Fibroblast of lung (primary cell): ENCODE data around the gene ZDHHC8. TPM values are rescaled to one million over a fixed set of nuclear protein-coding genes. Genes with fewer than 3 reads are reported as not detected.

Source experiments
- DNase-seq, 2 donors: peaks; one replicate each; pipeline versions ENCODE4 v3.0.0 to v3.0.0-alpha.2; 2010; ENCODE audit warnings: low read depth in 2 of 2
- H2AFZ ChIP-seq: 2 replicates; pipeline ENCODE4 v1.5.1; 2012; ENCODE audit warnings: low read length, control low read depth, inconsistent platforms
- H3K27ac ChIP-seq: 2 replicates; pipeline ENCODE4 v1.5.1; 2011; ENCODE audit warnings: low read length, control low read depth; ENCODE audit not compliant: insufficient read depth
- H3K27me3 ChIP-seq: 2 replicates; pipeline ENCODE4 v1.5.1; 2011; ENCODE audit warnings: mild to moderate bottlenecking, low read length; ENCODE audit not compliant: control insufficient read depth, insufficient read depth
- H3K36me3 ChIP-seq: 2 replicates; pipeline ENCODE4 v1.5.1; 2011; ENCODE audit warnings: low read length; ENCODE audit not compliant: control insufficient read depth, insufficient read depth
- H3K4me1 ChIP-seq: 2 replicates; pipeline ENCODE4 v1.5.1; 2011; ENCODE audit warnings: low read length; ENCODE audit not compliant: control insufficient read depth, insufficient read depth; ENCODE audit errors: extremely low read depth
- H3K4me2 ChIP-seq: 2 replicates; pipeline ENCODE4 v1.5.1; 2011; ENCODE audit warnings: low read length, control low read depth; ENCODE audit not compliant: insufficient read depth; ENCODE audit errors: extremely low read depth
- H3K4me3 ChIP-seq, 4 experiments: fragments of 200-600 bp in 1 of 4; sonication (generic) in 1 of 4; replicated peaks in 1 of 4; 2 replicates each; pipeline ENCODE4 v1.5.1; 2011 to 2016; ENCODE audit warnings: low read length in 4 of 4, low read depth in 3 of 4, mild to moderate bottlenecking in 3 of 4, control low read depth in 2 of 4, inconsistent platforms in 1 of 4, mixed read lengths in 1 of 4; ENCODE audit not compliant: insufficient read depth in 1 of 4; ENCODE audit errors: control extremely low read depth in 1 of 4
- H3K79me2 ChIP-seq: 2 replicates; pipeline ENCODE4 v1.5.1; 2012; ENCODE audit warnings: mild to moderate bottlenecking, low read length, inconsistent platforms; ENCODE audit not compliant: control insufficient read depth, insufficient read depth
- H3K9ac ChIP-seq: 2 replicates; pipeline ENCODE4 v1.5.1; 2011; ENCODE audit warnings: mild to moderate bottlenecking, low read length, control low read depth; ENCODE audit not compliant: insufficient read depth
- H3K9me3 ChIP-seq: 2 replicates; pipeline ENCODE4 v1.5.1; 2012; ENCODE audit warnings: low read depth, low read length; ENCODE audit not compliant: control insufficient read depth, insufficient read depth
- H4K20me1 ChIP-seq: 2 replicates; pipeline ENCODE4 v1.5.1; 2011; ENCODE audit warnings: low read length; ENCODE audit not compliant: control insufficient read depth, insufficient read depth; ENCODE audit errors: extremely low read depth
- CTCF ChIP-seq, 2 donors: IDR thresholded peaks in 1 of 2; conservative IDR thresholded peaks in 1 of 2; 1 replicate in 1 of 2; 2 replicates in 1 of 2; pipeline ENCODE4 v1.5.1; 2011 to 2012; ENCODE audit warnings: low read length in 2 of 2, control low read depth in 1 of 2, inconsistent platforms in 1 of 2, low read depth in 1 of 2, mild to moderate bottlenecking in 1 of 2
- EZH2 ChIP-seq: IDR thresholded peaks from 2 replicates; pipeline ENCODE4 v1.5.1; 2012; ENCODE audit warnings: low read length, control low read depth, mild to moderate bottlenecking; ENCODE audit errors: missing control alignments
- polyA plus RNA-seq, 2 donors: library from polyadenylated mRNA; depleted of rRNA in 1 of 2; stranded (reverse) in 1 of 2; unstranded in 1 of 2; fragments of >200 nt; gene quantifications; 2 replicates each; pipeline ENCODE4 v1.2.1, GENCODE V29; 2011 to 2012; ENCODE audit warnings: missing spikeins in 1 of 2
- total RNA-seq: library from RNA; depleted of rRNA; stranded (reverse); fragments of >200 nt; gene quantifications from 2 replicates; pipeline ENCODE4 v1.2.1, GENCODE V29; 2014

The ZDHHC8 gene
- total and polyA plus RNA-seq, 2 donors (not counting 1 experiment from before 2014, with no cell fraction given), result 6.6 to 26.2 TPM

GRCh38 chr22:20135806-20136602 lies 4.4 kb downstream of the ZDHHC8 start:
- no peak overlapping the region for H3K27ac ChIP-seq
- no peaks in the 10 kb centered on the region for H4K20me1 ChIP-seq
- peaks cover 60% of the 10 kb centered on the region for H3K79me2 ChIP-seq
- no peak overlapping the region for H3K9ac ChIP-seq
- H3K4me2 ChIP-seq, result no peak overlapping the region
- TF ChIP-seq CTCF (conservative IDR thresholded peaks at IDR 0.05 in 1 of 2, IDR thresholded peaks at IDR 0.05 in 1 of 2; ENCODE audit: low read depth in 1 of 2, low read length in 2 of 2), result no peak
- TF ChIP-seq EZH2, result no peak
- H3K9me3 ChIP-seq, result no peaks in the 10 kb centered on the region
- DNase-seq, result no peak
- H3K4me1 ChIP-seq, result peaks cover 5% of the 10 kb centered on the region
- no peak overlapping the region for H3K4me3 ChIP-seq
- H3K36me3 ChIP-seq, result peaks cover 5% of the 10 kb centered on the region
- H2AFZ ChIP-seq, result no peak overlapping the region
- no peaks in the 10 kb centered on the region for H3K27me3 ChIP-seq

GRCh38 chr22:20136603-20136873 lies 4.9 kb downstream of the ZDHHC8 start:
- Histone ChIP-seq H3K79me2 (peaks cover 60% of the 10 kb centered on the region), H3K9ac (no peak overlapping the region), H3K4me1 (peaks cover 5% of the 10 kb centered on the region), H3K4me2 (no peak overlapping the region), H4K20me1 (no peaks in the 10 kb centered on the region), H3K27ac (no peak overlapping the region), H3K4me3 (no peak overlapping the region), H2AFZ (no peak overlapping the region), H3K36me3 (peaks cover 8% of the 10 kb centered on the region), H3K27me3 (no peaks in the 10 kb centered on the region), H3K9me3 (no peaks in the 10 kb centered on the region)
- no peak for DNase-seq
- TF ChIP-seq EZH2, result no peak
- TF ChIP-seq CTCF (conservative IDR thresholded peaks at IDR 0.05 in 1 of 2, IDR thresholded peaks at IDR 0.05 in 1 of 2; ENCODE audit: low read depth in 1 of 2, low read length in 2 of 2), result no peak

GRCh38 chr22:20137113-20137512 lies 5.5 kb downstream of the ZDHHC8 start:
- no peak for TF ChIP-seq EZH2
- no peak for TF ChIP-seq CTCF (conservative IDR thresholded peaks at IDR 0.05 in 1 of 2, IDR thresholded peaks at IDR 0.05 in 1 of 2; ENCODE audit: low read depth in 1 of 2, low read length in 2 of 2)
- H2AFZ ChIP-seq, result no peak overlapping the region
- no peak overlapping the region for H3K4me3 ChIP-seq
- no peaks in the 10 kb centered on the region for H3K27me3 ChIP-seq
- H3K9me3 ChIP-seq, result no peaks in the 10 kb centered on the region
- no peak overlapping the region for H3K4me2 ChIP-seq
- H3K4me1 ChIP-seq, result peaks cover 5% of the 10 kb centered on the region
- H3K9ac ChIP-seq, result no peak overlapping the region
- H3K36me3 ChIP-seq, result peaks cover 8% of the 10 kb centered on the region
- H4K20me1 ChIP-seq, result no peaks in the 10 kb centered on the region
- no peak overlapping the region for H3K27ac ChIP-seq
- no peak for DNase-seq
- H3K79me2 ChIP-seq, result peaks cover 59% of the 10 kb centered on the region
